K562 (cell line): ENCODE results near the gene TNFSF4. TPM values are rescaled to one million over a fixed set of nuclear protein-coding genes. Genes with fewer than 3 reads are reported as not detected.

Source experiments
- ATAC-seq: fragments of 200-7000 bp; cut with Tn5 transposase; 3 replicates; pipeline ENCODE4 v1.9.1; 2020; ENCODE audit warnings: moderate library complexity
- BruUV-seq: library from RNA; stranded (reverse); fragments of 400-500 nt; replicated peaks from 2 replicates; lab custom pipeline; 2021; lab: Mats Ljungman, UMichigan
- CTCF ChIA-PET: fragments of 300-600 bp; formaldehyde crosslinking; extraction: SDS; loops from one replicate; lab custom pipeline; 2021; ENCODE audit warnings: low intra/inter-chr PET ratio; lab: Yijun Ruan, JAX
- POLR2A ChIA-PET: fragments of 300-600, 350-650 bp; sonication (Branson Sonifier 250); formaldehyde crosslinking; extraction: SDS; loops from one replicate; lab custom pipeline; 2021; ENCODE audit warnings: antibody characterized with exemption, inconsistent platforms; lab: Yijun Ruan, JAX
- DNase-seq, 4 experiments: peaks; one replicate each; pipeline versions ENCODE4 v3.0.0 to v3.0.0-alpha.2; 2011 to 2018; ENCODE audit warnings: low spot score in 3 of 4, mixed read lengths in 3 of 4; ENCODE audit errors: extremely low read depth in 1 of 4
- FAIRE-seq: peaks from 2 replicates; lab custom pipeline; 2011; peaks lifted over from hg19 to GRCh38; lab: Jason Lieb, UNC
- H2AFZ ChIP-seq: 2 replicates; pipeline ENCODE4 v1.6.0; 2011; ENCODE audit warnings: low read depth, low read length, control low read depth, inconsistent platforms
- H3K27ac ChIP-seq: fragments of 200-600 bp; 3 replicates; pipeline ENCODE4 v1.8.0; 2011; ENCODE audit warnings: low read depth, mild to moderate bottlenecking, control low read depth, inconsistent platforms, low read length, moderate library complexity, mixed read lengths; ENCODE audit errors: extremely low read depth
- H3K27me3 ChIP-seq, 2 experiments: fragments of 300-600 bp in 1 of 2; 2 replicates in 1 of 2; 3 replicates in 1 of 2; pipeline versions ENCODE4 v1.6.0 to v1.8.0; 2011; ENCODE audit warnings: inconsistent platforms in 2 of 2, low read length in 2 of 2, mild to moderate bottlenecking in 1 of 2, mixed read lengths in 1 of 2, moderate library complexity in 1 of 2; ENCODE audit not compliant: control insufficient read depth in 2 of 2, insufficient read depth in 2 of 2
- H3K36me3 ChIP-seq: fragments of 300-600 bp; 3 replicates; pipeline ENCODE4 v1.8.0; 2011; ENCODE audit warnings: mild to moderate bottlenecking, low read length, inconsistent platforms; ENCODE audit not compliant: control insufficient read depth, insufficient read depth
- H3K4me1 ChIP-seq, 2 experiments: fragments of 200-600 bp in 1 of 2; replicated peaks in 1 of 2; 2 replicates in 1 of 2; 3 replicates in 1 of 2; pipeline versions ENCODE4 v1.5.1 to v1.8.0; 2011; ENCODE audit warnings: inconsistent platforms in 2 of 2, low read length in 2 of 2, mild to moderate bottlenecking in 1 of 2, mixed read lengths in 1 of 2, moderate library complexity in 1 of 2; ENCODE audit not compliant: control insufficient read depth in 2 of 2, insufficient read depth in 2 of 2
- H3K4me2 ChIP-seq: 2 replicates; pipeline ENCODE4 v1.6.1; 2011; ENCODE audit warnings: low read length, control low read depth, inconsistent platforms, mixed read lengths; ENCODE audit not compliant: insufficient read depth
- H3K4me3 ChIP-seq: fragments of 200-600 bp; sonication (generic), shearing (Covaris generic); 2 replicates; pipeline ENCODE4 v1.5.1; 2016; ENCODE audit warnings: control low read depth, inconsistent platforms
- H3K79me2 ChIP-seq: fragments of 200-600 bp; 3 replicates; pipeline ENCODE4 v1.8.0; 2011; ENCODE audit warnings: low read length, inconsistent platforms; ENCODE audit not compliant: control insufficient read depth, insufficient read depth
- H3K9ac ChIP-seq, 2 experiments: 2 replicates each; pipeline versions ENCODE4 v1.6.0 to v1.6.1; 2011; ENCODE audit warnings: low read depth in 2 of 2, low read length in 2 of 2, control low read depth in 1 of 2, inconsistent platforms in 1 of 2, mild to moderate bottlenecking in 1 of 2, mixed read lengths in 1 of 2; ENCODE audit not compliant: insufficient read depth in 1 of 2
- H3K9me1 ChIP-seq: one replicate; pipeline ENCODE4 v1.6.0; 2011; ENCODE audit warnings: inconsistent platforms, mild to moderate bottlenecking, low read length, moderate library complexity; ENCODE audit not compliant: control insufficient read depth, insufficient read depth
- H3K9me3 ChIP-seq: replicated peaks from 2 replicates; pipeline ENCODE4 v1.5.1; 2011; ENCODE audit warnings: low read depth, low read length, inconsistent platforms; ENCODE audit not compliant: control insufficient read depth, insufficient read depth
- H4K20me1 ChIP-seq: replicated peaks from 2 replicates; pipeline ENCODE4 v1.6.1; 2011; ENCODE audit warnings: low read length, inconsistent platforms, mixed read lengths; ENCODE audit not compliant: control insufficient read depth, insufficient read depth
- ASH1L ChIP-seq: fragments of 450-650 bp; IDR thresholded peaks from 2 replicates; pipeline ENCODE4 v1.6.1; 2018; ENCODE audit warnings: borderline replicate concordance, mild to moderate bottlenecking, low read depth; ENCODE audit not compliant: partially characterized antibody
- BRD4 ChIP-seq: fragments of 200-600 bp; sonication (generic); IDR thresholded peaks from 2 replicates; pipeline ENCODE4 v1.6.1; 2017; ENCODE audit warnings: inconsistent platforms
- CBX3 ChIP-seq, 2 experiments: IDR thresholded peaks; 1 replicate in 1 of 2; 2 replicates in 1 of 2; pipeline ENCODE4 v1.6.1; 2012; ENCODE audit warnings: inconsistent platforms in 2 of 2, low read length in 2 of 2, borderline replicate concordance in 1 of 2, control low read depth in 1 of 2
- CBX5 ChIP-seq: IDR thresholded peaks from 2 replicates; pipeline ENCODE4 v1.6.1; 2014; ENCODE audit warnings: low read depth, borderline replicate concordance
- DPF2 ChIP-seq: fragments of 450-650 bp; IDR thresholded peaks from 2 replicates; pipeline ENCODE4 v1.6.1; 2016
- NCOA4 ChIP-seq: fragments of 450-650 bp; IDR thresholded peaks from 2 replicates; pipeline ENCODE4 v1.6.1; 2018; ENCODE audit warnings: mild to moderate bottlenecking; ENCODE audit not compliant: partially characterized antibody
- TRIM28 ChIP-seq: fragments of 450-650 bp; IDR thresholded peaks from 2 replicates; pipeline ENCODE4 v1.6.1; 2017
- ZNF280A ChIP-seq: fragments of 450-650 bp; IDR thresholded peaks from 2 replicates; pipeline ENCODE4 v1.6.1; 2018; ENCODE audit warnings: mild to moderate bottlenecking, low read depth; ENCODE audit not compliant: partially characterized antibody
- WGBS: fragments of 100-300 bp; shearing (Covaris generic); methylation state at CpG from one replicate; pipeline ENCODE4 v1.1.6; 2016; ENCODE audit warnings: low coverage, mixed read lengths; ENCODE audit not compliant: insufficient coverage; ENCODE audit errors: missing lambda C conversion rate; 5-methylcytosine and 5-hydroxymethylcytosine counted together
- in situ Hi-C: fragments of 300-500 bp; cut with MboI; formaldehyde crosslinking; loops from 4 replicates; pipeline ENCODE4 v1.15.0; 2018; ENCODE audit warnings: inconsistent platforms, mixed read lengths
- intact Hi-C: fragments of 100-400 bp; cut with micrococcal nuclease; formaldehyde crosslinking; loops from 2 replicates; pipeline ENCODE4 v1.14.2; 2022
- polyA plus RNA-seq, 8 experiments: library from polyadenylated mRNA; depleted of rRNA in 4 of 8; stranded (reverse) in 5 of 8; unstranded in 3 of 8; fragments of >200 nt; fragmentation: Nextera tagmentation in 2 of 8; fragmentation: Illumina TruSeq in 1 of 8; extraction: Ambion mirVana in 2 of 8; extraction: Trizol in 1 of 8; gene quantifications; 2 replicates each; pipeline versions ENCODE4 v1.2.1 to v1.2.3, GENCODE V29; 2011 to 2014; ENCODE audit warnings: inconsistent platforms in 1 of 8, missing spikeins in 1 of 8
- total RNA-seq, 7 experiments: library from RNA; depleted of rRNA in 6 of 7; stranded (reverse); fragments of >200 nt in 6 of 7; fragmentation: Illumina TruSeq in 2 of 7; extraction: Trizol in 2 of 7; gene quantifications; 2 replicates each; pipeline versions ENCODE4 v1.2.1 to v1.2.3, GENCODE V29; 2011 to 2021; ENCODE audit warnings: low replicate concordance in 1 of 7

Gene TNFSF4
- total and polyA plus RNA-seq, 9 of the 15 experiments (the other 6 are each of a cell fraction or from before 2014, with no cell fraction given): 0.08 to 0.23 (median 0.15) TPM; not detected in 1

DNA sequence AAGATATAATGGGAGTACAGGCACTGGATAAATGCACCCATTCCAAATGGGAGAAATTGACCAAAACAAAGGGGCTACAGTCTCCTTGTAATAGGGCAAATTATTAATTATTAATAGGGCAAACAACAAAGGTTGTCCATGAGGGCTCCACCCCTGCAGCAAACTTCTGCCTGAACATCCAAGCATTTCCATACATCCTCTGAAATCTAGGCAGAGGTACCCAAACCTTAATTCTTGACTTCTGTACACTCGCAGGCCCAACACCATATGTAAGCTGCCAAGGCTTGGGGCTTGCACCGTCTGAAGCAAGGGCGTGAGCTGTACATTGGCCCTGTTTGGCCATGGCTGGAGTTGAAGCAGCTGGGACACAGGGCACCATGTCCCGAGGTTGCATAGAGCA, 33.7 kb downstream of the TNFSF4 start:
- intact Hi-C loops: no loop called here
- H3K36me3 ChIP-seq: no peaks in the 10 kb centered on the region
- TF ChIP-seq CBX5: 0 out of 2 replicates have a peak, but pooled peaks have one; percentile 42
- no peak for TF ChIP-seq NCOA4
- TF ChIP-seq CBX3 (IDR thresholded peaks at IDR 0.05; ENCODE audit: borderline replicate concordance in 1 of 2, low read length in 2 of 2): 0 out of 3 replicates have a peak, but pooled peaks of 1 of the 2 experiments have one; percentile 46
- H3K4me3 ChIP-seq: no peak overlapping the region
- 2% methylated on average over 4 of the region's 4 CpGs for WGBS
- BruUV-seq: no TSS peak
- no peaks in the 10 kb centered on the region for H3K9me1 ChIP-seq
- DNase-seq (no peak), ATAC-seq (no peak), FAIRE-seq (no peak)
- ChIA-PET POLR2A (no interaction called here), CTCF (no interaction called here)
- no peaks in the 10 kb centered on the region for H3K9me3 ChIP-seq
- no peaks in the 10 kb centered on the region for H4K20me1 ChIP-seq
- H3K4me1 ChIP-seq: no peaks in the 10 kb centered on the region
- no peaks in the 10 kb centered on the region for H3K79me2 ChIP-seq
- H3K4me2 ChIP-seq: no peak overlapping the region
- no peaks in the 10 kb centered on the region for H3K27me3 ChIP-seq
- no peak overlapping the region for H2AFZ ChIP-seq
- H3K9ac ChIP-seq: no peak overlapping the region
- in situ Hi-C loops: no loop called here
- H3K27ac ChIP-seq: no peak overlapping the region

DNA sequence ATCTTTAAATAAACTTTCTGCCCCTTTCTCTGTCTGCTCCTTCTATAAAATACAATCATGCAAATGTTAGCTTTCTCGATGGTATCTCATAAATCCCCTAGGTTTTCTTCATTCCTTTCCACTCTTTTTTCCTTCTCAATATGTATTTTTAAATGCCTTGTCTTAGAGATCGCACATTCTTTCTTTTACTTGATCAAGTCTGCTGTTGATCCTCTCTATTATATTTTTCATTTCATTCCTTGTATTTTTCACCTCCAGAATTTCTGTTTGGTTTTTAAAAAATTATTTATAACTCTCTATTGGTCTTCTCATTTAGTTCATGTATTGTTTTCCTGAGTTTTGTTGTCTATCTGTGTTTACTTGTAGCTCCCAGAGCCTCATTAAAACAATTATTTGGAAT, 36.0 kb downstream of the TNFSF4 start:
- CTCF ChIA-PET: no interaction called here
- BruUV-seq: no TSS peak
- Histone ChIP-seq H3K27me3 (no peaks in the 10 kb centered on the region), H3K79me2 (no peaks in the 10 kb centered on the region), H2AFZ (no peak overlapping the region), H3K27ac (no peak overlapping the region), H3K36me3 (no peaks in the 10 kb centered on the region), H3K4me3 (no peak overlapping the region), H4K20me1 (no peaks in the 10 kb centered on the region), H3K4me2 (no peak overlapping the region), H3K9me3 (no peaks in the 10 kb centered on the region), H3K9me1 (no peaks in the 10 kb centered on the region), H3K4me1 (no peaks in the 10 kb centered on the region), H3K9ac (no peak overlapping the region)
- POLR2A ChIA-PET: interaction anchor here (0.6 kb wide), 1 partner anchor 1597 kb away, joined by 3 read pairs; no protein-coding TSS in a partner anchor
- TF ChIP-seq BRD4 (no peak), ZNF280A (peak; percentile 20), DPF2 (no peak), ASH1L (no peak), TRIM28 (peak; percentile 68; the same call in 1 of the 2 replicates)
- DNase-seq: no peak
- 5% methylated on average over 2 of the region's 2 CpGs for WGBS
- ATAC-seq: no peak
- no peak for FAIRE-seq
- in situ Hi-C loops (no loop called here), intact Hi-C loops (no loop called here)
